Articular chondrocyte of knee joint (primary cell): ENCODE results near the gene ZPBP. TPM values are rescaled to one million over a fixed set of nuclear protein-coding genes. Genes with fewer than 3 reads are reported as not detected.

ENCODE experiments used
- total RNA-seq: library from RNA; depleted of rRNA; stranded (reverse); fragments of >200 nt; gene quantifications from 2 replicates; pipeline ENCODE4 v1.2.3, GENCODE V29; 2012

Gene ZPBP, protein sequence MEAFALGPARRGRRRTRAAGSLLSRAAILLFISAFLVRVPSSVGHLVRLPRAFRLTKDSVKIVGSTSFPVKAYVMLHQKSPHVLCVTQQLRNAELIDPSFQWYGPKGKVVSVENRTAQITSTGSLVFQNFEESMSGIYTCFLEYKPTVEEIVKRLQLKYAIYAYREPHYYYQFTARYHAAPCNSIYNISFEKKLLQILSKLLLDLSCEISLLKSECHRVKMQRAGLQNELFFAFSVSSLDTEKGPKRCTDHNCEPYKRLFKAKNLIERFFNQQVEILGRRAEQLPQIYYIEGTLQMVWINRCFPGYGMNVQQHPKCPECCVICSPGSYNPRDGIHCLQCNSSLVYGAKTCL
- not detected in 2 replicates for total RNA-seq

DNA sequence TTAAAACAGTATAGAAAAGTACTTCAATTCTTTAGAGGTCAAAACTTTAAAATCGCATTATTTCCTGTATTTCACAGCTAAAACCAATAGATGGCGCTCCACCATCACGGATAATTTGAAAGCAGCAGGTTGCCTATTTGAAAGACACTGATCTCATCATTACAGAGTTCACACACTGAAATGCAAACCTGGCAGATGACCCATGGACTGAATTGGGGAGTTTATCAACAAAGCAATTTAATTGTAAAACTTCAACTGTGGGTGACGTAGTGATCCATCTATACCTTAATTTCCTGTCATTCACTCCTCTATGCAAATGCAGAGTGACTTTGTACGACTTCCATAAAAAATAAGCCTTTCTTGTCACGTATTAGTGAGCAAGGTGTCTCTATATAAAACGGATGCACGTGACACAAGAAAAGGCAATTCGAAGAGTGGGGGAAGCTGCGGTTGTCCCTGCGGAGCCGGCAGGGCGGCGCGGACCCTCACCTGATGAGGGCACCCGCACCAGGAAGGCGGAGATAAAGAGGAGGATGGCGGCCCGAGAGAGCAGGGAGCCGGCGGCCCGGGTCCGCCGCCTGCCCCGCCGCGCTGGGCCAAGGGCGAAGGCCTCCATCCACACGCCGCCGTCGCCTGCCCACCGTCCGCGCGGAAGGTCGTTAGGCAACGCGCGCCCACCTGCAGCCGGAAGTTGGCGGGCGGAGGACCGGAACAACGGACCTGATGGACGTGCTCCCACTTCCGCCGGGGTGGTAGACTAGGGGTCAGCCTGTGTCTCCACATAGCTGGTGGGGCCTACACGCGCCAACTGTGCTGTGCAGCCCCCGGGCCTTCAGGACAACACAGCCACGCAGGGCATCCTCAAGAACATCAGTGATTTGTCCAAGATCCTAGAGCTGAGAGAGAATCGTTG lies at the start of gene ZPBP:
ZPBP (minus strand) TSS at position 668 of the 913 bp plus-strand sequence; CDS start at position 616, 52 bp downstream.

Other genes starting within 250 kb of the ZPBP start
- not detected in 2 replicates for gene IKZF1, start 211.5 kb upstream of the ZPBP start, total RNA-seq